Activated B cell treated with CpG ODN at 0.5 μM for 24 hours (primary cell): Measurements from ENCODE around the gene NLRP1. TPM values are rescaled to one million over a fixed set of nuclear protein-coding genes. Genes with fewer than 3 reads are reported as not detected.

Experiments used
- ATAC-seq: fragments of 200-7000 bp; cut with Tn5 transposase; one replicate; pipeline ENCODE4 v1.10.0; 2021; ENCODE audit warnings: low read depth, mild to moderate bottlenecking, moderate library complexity
- CTCF ChIA-PET: fragments of 350-600 bp; sonication (Branson Sonifier 250); formaldehyde crosslinking; loops from one replicate; lab custom pipeline; 2021; ENCODE audit warnings: antibody characterized with exemption; lab: Charles Lee
- POLR2A ChIA-PET: fragments of 350-600 bp; sonication (Branson Sonifier 250); formaldehyde crosslinking; loops from one replicate; lab custom pipeline; 2021; ENCODE audit warnings: antibody characterized with exemption; lab: Charles Lee
- DNase-seq: peaks from one replicate; pipeline ENCODE4 v3.0.0; 2022
- H3K27ac Mint-ChIP-seq: one replicate; pipeline ENCODE4 v1.8.0; 2020; ENCODE audit warnings: mixed read lengths
- H3K27me3 Mint-ChIP-seq: one replicate; pipeline ENCODE4 v1.8.0; 2021; ENCODE audit warnings: mixed read lengths
- H3K36me3 Mint-ChIP-seq: one replicate; pipeline ENCODE4 v1.8.0; 2021; ENCODE audit warnings: low read depth, mixed read lengths
- H3K4me1 Mint-ChIP-seq: one replicate; pipeline ENCODE4 v1.8.0; 2021; ENCODE audit warnings: mixed read lengths
- H3K4me3 Mint-ChIP-seq: one replicate; pipeline ENCODE4 v1.8.0; 2020; ENCODE audit warnings: mild to moderate bottlenecking, mixed read lengths
- H3K9me3 Mint-ChIP-seq: one replicate; pipeline ENCODE4 v1.8.0; 2020; ENCODE audit warnings: mixed read lengths
- CTCF ChIP-seq: fragments of 200-600 bp; IDR thresholded peaks from one replicate; pipeline ENCODE4 v1.8.0; 2022; ENCODE audit warnings: antibody characterized with exemption, mild to moderate bottlenecking
- intact Hi-C: fragments of 100-400 bp; cut with micrococcal nuclease; formaldehyde crosslinking; loops from one replicate; pipeline ENCODE4 v1.15.1; 2024
- total RNA-seq: library from RNA; stranded (reverse); gene quantifications from 2 replicates; pipeline ENCODE4 v1.2.3, GENCODE V29; 2022

The NLRP1 gene
- total RNA-seq, 1 donor from 2014 or later = 40.4 TPM

GRCh38 chr17:5481451-5481850 is 102.9 kb downstream of the NLRP1 start:
- POLR2A ChIA-PET = no interaction called here
- H3K27me3 Mint-ChIP-seq = no peaks in the 10 kb centered on the region
- TF ChIP-seq CTCF = no peak
- H3K9me3 Mint-ChIP-seq = no peaks in the 10 kb centered on the region
- DNase-seq (no peak), ATAC-seq (no peak)
- peaks cover 24% of the 10 kb centered on the region for H3K4me1 Mint-ChIP-seq
- peaks cover 85% of the 10 kb centered on the region for H3K36me3 Mint-ChIP-seq
- no peak overlapping the region for H3K27ac Mint-ChIP-seq
- CTCF ChIA-PET = interaction anchor here (1.4 kb wide), 1 partner anchor 10 kb away, joined by 7 read pairs; no protein-coding TSS in a partner anchor
- intact Hi-C loops = no loop called here
- no peak overlapping the region for H3K4me3 Mint-ChIP-seq

GRCh38 chr17:5480962-5481361 is 103.3 kb downstream of the NLRP1 start:
- Mint-ChIP-seq H3K27ac (no peak overlapping the region), H3K4me1 (peaks cover 20% of the 10 kb centered on the region), H3K4me3 (no peak overlapping the region), H3K9me3 (no peaks in the 10 kb centered on the region), H3K36me3 (peaks cover 85% of the 10 kb centered on the region), H3K27me3 (no peaks in the 10 kb centered on the region)
- ChIA-PET CTCF (interaction anchor here (1.4 kb wide), 1 partner anchor 10 kb away, joined by 7 read pairs; no protein-coding TSS in a partner anchor), POLR2A (no interaction called here)
- DNase-seq (no peak), ATAC-seq (no peak)
- no peak for TF ChIP-seq CTCF
- intact Hi-C loops = no loop called here

- ATAC-seq = no peak
- no peak for DNase-seq
- Mint-ChIP-seq H3K27ac (no peak overlapping the region), H3K4me1 (peaks cover 6% of the 10 kb centered on the region), H3K4me3 (no peak overlapping the region), H3K9me3 (no peaks in the 10 kb centered on the region), H3K36me3 (peaks cover 89% of the 10 kb centered on the region), H3K27me3 (no peaks in the 10 kb centered on the region)
- ChIA-PET POLR2A (interaction anchor here (1.9 kb wide), 1 partner anchor 8 kb away, joined by 8 read pairs; the partner anchor contains the start of genes DERL2 and MIS12), CTCF (no interaction called here)
- no peak for TF ChIP-seq CTCF
- intact Hi-C loops = no loop called here
Observed at GRCh38 chr17:5478992-5479391, 105.3 kb downstream of the NLRP1 start.

GRCh38 chr17:5473906-5474305 is 110.4 kb downstream of the NLRP1 start:
- POLR2A ChIA-PET = interaction anchor here (1.2 kb wide), 1 partner anchor 12 kb away, joined by 3 read pairs; the partner anchor contains the start of genes DERL2 and MIS12
- no peaks in the 10 kb centered on the region for H3K27me3 Mint-ChIP-seq
- H3K4me1 Mint-ChIP-seq = peaks cover 5% of the 10 kb centered on the region
- DNase-seq (no peak), ATAC-seq (no peak)
- H3K27ac Mint-ChIP-seq = no peak overlapping the region
- no peak overlapping the region for H3K4me3 Mint-ChIP-seq
- intact Hi-C loops = no loop called here
- TF ChIP-seq CTCF = no peak
- CTCF ChIA-PET = no interaction called here
- no peaks in the 10 kb centered on the region for H3K9me3 Mint-ChIP-seq
- peaks cover 63% of the 10 kb centered on the region for H3K36me3 Mint-ChIP-seq

GRCh38 chr17:5472511-5472910 is 111.8 kb downstream of the NLRP1 start:
- no peak overlapping the region for H3K4me3 Mint-ChIP-seq
- TF ChIP-seq CTCF = no peak
- intact Hi-C loops = no loop called here
- no peaks in the 10 kb centered on the region for H3K9me3 Mint-ChIP-seq
- CTCF ChIA-PET = no interaction called here
- POLR2A ChIA-PET = interaction anchor here (1.1 kb wide), 1 partner anchor 14 kb away, joined by 9 read pairs; the partner anchor contains the start of genes DERL2 and MIS12
- peaks cover 12% of the 10 kb centered on the region for H3K4me1 Mint-ChIP-seq
- peaks cover 50% of the 10 kb centered on the region for H3K36me3 Mint-ChIP-seq
- no peak overlapping the region for H3K27ac Mint-ChIP-seq
- H3K27me3 Mint-ChIP-seq = no peaks in the 10 kb centered on the region
- DNase-seq = no peak
- no peak for ATAC-seq
